HEK293 (cell line): ENCODE data around the gene PINLYP.

Source experiments
- CTCF ChIA-PET: fragments of 350-600 bp; formaldehyde crosslinking; extraction: SDS; loops from one replicate; lab custom pipeline; 2021; ENCODE audit warnings: antibody characterized with exemption; lab: Yijun Ruan, JAX
- POLR2A ChIA-PET: fragments of 300-600 bp; formaldehyde crosslinking; extraction: SDS; loops from one replicate; lab custom pipeline; 2020; ENCODE audit warnings: antibody characterized with exemption, inconsistent platforms; lab: Yijun Ruan, JAX
- H3K27ac ChIP-seq: fragments of 200-500 bp; sonication (Bioruptor generic); 2 replicates; pipeline ENCODE4 v1.5.1; 2014; ENCODE audit warnings: low read depth, low read length, control low read depth, inconsistent platforms; ENCODE audit errors: extremely low read depth
- H3K36me3 ChIP-seq, 2 experiments: fragments of 200-500 bp in 1 of 2; sonication (Bioruptor generic) in 1 of 2; 1 replicate in 1 of 2; 2 replicates in 1 of 2; pipeline ENCODE4 v1.5.1; 2014 to 2017; ENCODE audit warnings: inconsistent platforms in 2 of 2, low read length in 2 of 2; ENCODE audit not compliant: control insufficient read depth in 2 of 2, insufficient read depth in 1 of 2
- H3K4me1 ChIP-seq: fragments of 200-500 bp; sonication (Bioruptor generic); 2 replicates; pipeline ENCODE4 v1.5.1; 2014; ENCODE audit warnings: mild to moderate bottlenecking, low read length, inconsistent platforms; ENCODE audit not compliant: control insufficient read depth, insufficient read depth
- H3K4me3 ChIP-seq: 2 replicates; pipeline ENCODE4 v1.5.1; 2011; ENCODE audit warnings: low read depth, mild to moderate bottlenecking, control low read depth, low read length, moderate library complexity
- H3K9me3 ChIP-seq: fragments of 200-500 bp; sonication (Bioruptor generic); 2 replicates; pipeline ENCODE4 v1.5.1; 2014; ENCODE audit warnings: low read depth, low read length, inconsistent platforms; ENCODE audit not compliant: control insufficient read depth, insufficient read depth
- IKZF3 ChIP-seq: fragments of 450-650 bp; IDR thresholded peaks from 2 replicates; pipeline ENCODE4 v1.5.0; 2018; ENCODE audit warnings: missing biosample characterization, mild to moderate bottlenecking, missing genetic modification characterization, moderate library complexity
- SP7 ChIP-seq: fragments of 450-650 bp; formaldehyde crosslinking; IDR thresholded peaks from 2 replicates; pipeline ENCODE4 v1.5.1; 2016; ENCODE audit warnings: missing biosample characterization, missing genetic modification characterization
- WT1 ChIP-seq: fragments of 450-650 bp; formaldehyde crosslinking; IDR thresholded peaks from 2 replicates; pipeline ENCODE4 v1.5.1; 2016; ENCODE audit warnings: missing biosample characterization, missing genetic modification characterization
- ZFP69B ChIP-seq: fragments of 450-650 bp; formaldehyde crosslinking; IDR thresholded peaks from 2 replicates; pipeline ENCODE4 v1.5.1; 2016; ENCODE audit warnings: missing biosample characterization, missing genetic modification characterization
- ZNF133 ChIP-seq: fragments of 450-650 bp; formaldehyde crosslinking; IDR thresholded peaks from 2 replicates; pipeline ENCODE4 v1.5.1; 2016; ENCODE audit warnings: missing biosample characterization, missing genetic modification characterization
- ZNF169 ChIP-seq: fragments of 450-650 bp; formaldehyde crosslinking; IDR thresholded peaks from 2 replicates; pipeline ENCODE4 v1.5.1; 2016; ENCODE audit warnings: missing biosample characterization, missing genetic modification characterization
- ZNF2 ChIP-seq: fragments of 450-650 bp; formaldehyde crosslinking; IDR thresholded peaks from 2 replicates; pipeline ENCODE4 v1.5.1; 2016; ENCODE audit warnings: missing biosample characterization, missing genetic modification characterization
- ZNF354C ChIP-seq: fragments of 450-650 bp; formaldehyde crosslinking; IDR thresholded peaks from 2 replicates; pipeline ENCODE4 v1.5.1; 2016; ENCODE audit warnings: missing biosample characterization, missing genetic modification characterization, low read depth, borderline replicate concordance
- ZNF777 ChIP-seq: fragments of 450-650 bp; formaldehyde crosslinking; IDR thresholded peaks from 2 replicates; pipeline ENCODE4 v1.5.1; 2017; ENCODE audit warnings: missing biosample characterization, missing genetic modification characterization, borderline replicate concordance
- TF ChIP-seq, protein P1 (sequence below): fragments of 450-650 bp; formaldehyde crosslinking; IDR thresholded peaks from 2 replicates; pipeline ENCODE4 v1.5.1; 2016; ENCODE audit warnings: missing biosample characterization, missing genetic modification characterization
- TF ChIP-seq, protein P2 (sequence below): fragments of 450-650 bp; formaldehyde crosslinking; IDR thresholded peaks from 2 replicates; pipeline ENCODE4 v1.5.1; 2016; ENCODE audit warnings: missing biosample characterization, missing genetic modification characterization
- TF ChIP-seq, protein P3 (sequence below): fragments of 450-650 bp; formaldehyde crosslinking; IDR thresholded peaks from 2 replicates; pipeline ENCODE4 v1.5.1; 2017; ENCODE audit warnings: missing biosample characterization, missing genetic modification characterization
- TF ChIP-seq, protein P4 (sequence below): fragments of 450-650 bp; formaldehyde crosslinking; optimal IDR thresholded peaks from 2 replicates; pipeline ENCODE3; 2016; ENCODE audit warnings: missing biosample characterization, mild to moderate bottlenecking, missing genetic modification characterization
- TF ChIP-seq, protein P5 (sequence below): sonication (generic); formaldehyde crosslinking; IDR thresholded peaks from 2 replicates; pipeline ENCODE4 v1.8.1; 2022; ENCODE audit warnings: mild to moderate bottlenecking, moderate library complexity, missing genetic modification reagents
- TF ChIP-seq, protein P6 (sequence below): fragments of 450-650 bp; formaldehyde crosslinking; IDR thresholded peaks from 2 replicates; pipeline ENCODE4 v1.5.0; 2017; ENCODE audit warnings: missing biosample characterization, missing genetic modification characterization, borderline replicate concordance
- TF ChIP-seq, protein P7 (sequence below): fragments of 450-650 bp; formaldehyde crosslinking; conservative IDR thresholded peaks from 2 replicates; pipeline ENCODE4 v1.5.1; 2016; ENCODE audit warnings: low read depth, missing biosample characterization, missing genetic modification characterization

Gene PINLYP

DNA sequence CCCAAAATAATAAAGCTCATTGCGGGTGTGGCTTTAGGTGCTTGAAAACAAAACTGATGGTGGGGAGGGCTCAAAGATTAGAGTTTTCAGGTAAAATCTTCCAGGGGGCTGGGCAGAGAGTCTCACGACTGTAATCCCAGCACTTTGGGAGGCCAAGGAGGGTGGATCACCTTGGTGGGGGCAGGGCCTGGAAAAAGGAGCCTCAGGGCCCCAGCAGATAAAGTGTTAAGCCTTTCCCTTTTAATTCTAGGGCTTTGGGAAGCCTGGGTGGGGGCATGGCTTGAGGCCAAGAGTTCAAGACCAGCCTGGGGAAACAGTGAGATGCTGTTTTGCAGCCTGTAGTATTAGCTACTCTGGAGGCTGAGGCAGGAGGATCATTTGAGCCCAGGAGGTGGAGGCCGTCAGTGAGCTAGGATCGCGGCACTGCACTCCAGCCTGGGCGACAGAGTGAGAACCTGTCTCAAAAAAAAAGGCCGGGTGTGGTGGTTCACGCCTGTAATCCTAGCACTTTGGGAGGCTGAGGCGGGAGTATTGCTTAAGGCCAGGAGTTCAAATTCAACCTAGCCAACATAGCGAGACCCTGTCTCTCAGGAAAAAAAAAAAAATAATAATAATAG lies 18.6 kb downstream of the PINLYP start:
- Histone ChIP-seq H3K4me3 (no peak overlapping the region), H3K27ac (peak overlapping the region; percentile 34; the same call in 1 of the 2 replicates), H3K4me1 (peaks cover 24% of the 10 kb centered on the region), H3K36me3 (peaks cover 52 to 67% of the 10 kb centered on the region in 2 experiments), H3K9me3 (no peaks in the 10 kb centered on the region)
- ChIA-PET CTCF (interaction anchor here (0.5 to 6.1 kb wide), 61 partner anchors 7 to 1927 kb away, joined by 3 to 91 read pairs (median 5); partner anchors contain the start of genes ETHE1, PLAUR, XRCC1 and ZNF224), POLR2A (interaction anchor here (0.6 to 4.1 kb wide), 14 partner anchors 9 to 161 kb away, joined by 3 to 49 read pairs (median 4); partner anchors contain the start of genes PINLYP, SMG9, XRCC1 and ZNF428)
- TF ChIP-seq, protein P1, sequence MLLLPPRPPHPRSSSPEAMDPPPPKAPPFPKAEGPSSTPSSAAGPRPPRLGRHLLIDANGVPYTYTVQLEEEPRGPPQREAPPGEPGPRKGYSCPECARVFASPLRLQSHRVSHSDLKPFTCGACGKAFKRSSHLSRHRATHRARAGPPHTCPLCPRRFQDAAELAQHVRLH (tag by site-specific recombination) = 0 out of 2 replicates have a peak, but pooled peaks have one; percentile 21
- TF ChIP-seq, protein P2, sequence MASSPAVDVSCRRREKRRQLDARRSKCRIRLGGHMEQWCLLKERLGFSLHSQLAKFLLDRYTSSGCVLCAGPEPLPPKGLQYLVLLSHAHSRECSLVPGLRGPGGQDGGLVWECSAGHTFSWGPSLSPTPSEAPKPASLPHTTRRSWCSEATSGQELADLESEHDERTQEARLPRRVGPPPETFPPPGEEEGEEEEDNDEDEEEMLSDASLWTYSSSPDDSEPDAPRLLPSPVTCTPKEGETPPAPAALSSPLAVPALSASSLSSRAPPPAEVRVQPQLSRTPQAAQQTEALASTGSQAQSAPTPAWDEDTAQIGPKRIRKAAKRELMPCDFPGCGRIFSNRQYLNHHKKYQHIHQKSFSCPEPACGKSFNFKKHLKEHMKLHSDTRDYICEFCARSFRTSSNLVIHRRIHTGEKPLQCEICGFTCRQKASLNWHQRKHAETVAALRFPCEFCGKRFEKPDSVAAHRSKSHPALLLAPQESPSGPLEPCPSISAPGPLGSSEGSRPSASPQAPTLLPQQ (tag by site-specific recombination) = peak; percentile 91
- no peak for TF ChIP-seq IKZF3 (tag by site-specific recombination)
- TF ChIP-seq ZFP69B = 0 out of 2 replicates have a peak, but pooled peaks have one; percentile 62

DNA sequence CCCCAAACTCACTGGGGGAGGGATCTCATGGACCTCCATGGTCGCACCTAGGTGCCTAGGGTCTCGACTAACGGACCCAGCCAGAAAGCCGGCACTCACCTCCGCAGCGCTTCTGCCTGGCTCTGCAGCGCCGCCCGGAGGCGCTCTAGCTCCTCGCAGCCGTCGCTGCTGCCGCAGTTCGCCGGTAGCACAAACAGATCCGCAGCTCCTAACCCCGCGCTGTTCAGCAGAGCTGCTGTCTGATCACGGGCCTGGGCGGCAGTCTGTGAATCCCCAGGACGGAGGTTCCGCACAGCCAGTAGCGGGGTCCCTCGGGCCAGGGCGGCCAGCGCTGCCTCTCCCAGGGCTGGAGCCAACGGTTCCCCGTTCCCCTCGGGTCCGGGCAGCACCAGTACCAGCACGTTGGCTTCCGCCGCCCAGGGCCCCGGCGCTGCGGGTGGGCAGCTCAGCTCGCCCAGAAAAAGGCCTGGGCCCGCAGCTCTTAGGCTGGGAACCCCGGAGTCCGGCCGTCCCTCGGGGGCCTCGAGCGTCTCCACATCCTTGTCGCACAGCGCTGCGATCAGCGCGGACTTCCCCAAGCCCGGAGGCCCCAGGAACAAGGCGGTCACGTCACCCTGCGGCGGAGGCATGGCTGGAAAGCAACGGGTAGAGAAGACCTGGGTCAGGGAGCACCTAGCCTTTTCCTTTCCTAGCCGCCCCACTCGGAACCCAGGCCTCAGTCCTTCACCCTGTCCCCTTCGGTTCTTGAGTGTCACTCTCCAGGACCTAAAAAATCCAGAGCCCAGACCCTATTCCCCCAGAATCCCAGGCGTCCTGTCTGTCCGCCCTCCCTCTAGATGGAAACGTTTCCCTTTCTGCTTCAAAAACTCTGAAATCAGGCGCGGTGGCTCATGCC lies 19.4 kb downstream of the PINLYP start:
- POLR2A ChIA-PET = interaction anchor here (0.6 to 4.1 kb wide), 21 partner anchors 8 to 160 kb away, joined by 3 to 49 read pairs (median 4); partner anchors contain the start of genes PINLYP, SMG9, XRCC1 and ZNF575
- no peaks in the 10 kb centered on the region for H3K9me3 ChIP-seq
- TF ChIP-seq, protein P3, sequence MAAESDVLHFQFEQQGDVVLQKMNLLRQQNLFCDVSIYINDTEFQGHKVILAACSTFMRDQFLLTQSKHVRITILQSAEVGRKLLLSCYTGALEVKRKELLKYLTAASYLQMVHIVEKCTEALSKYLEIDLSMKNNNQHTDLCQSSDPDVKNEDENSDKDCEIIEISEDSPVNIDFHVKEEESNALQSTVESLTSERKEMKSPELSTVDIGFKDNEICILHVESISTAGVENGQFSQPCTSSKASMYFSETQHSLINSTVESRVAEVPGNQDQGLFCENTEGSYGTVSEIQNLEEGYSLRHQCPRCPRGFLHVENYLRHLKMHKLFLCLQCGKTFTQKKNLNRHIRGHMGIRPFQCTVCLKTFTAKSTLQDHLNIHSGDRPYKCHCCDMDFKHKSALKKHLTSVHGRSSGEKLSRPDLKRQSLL = peak; percentile 6; the same call in 1 of the 2 replicates
- TF ChIP-seq, protein P4, sequence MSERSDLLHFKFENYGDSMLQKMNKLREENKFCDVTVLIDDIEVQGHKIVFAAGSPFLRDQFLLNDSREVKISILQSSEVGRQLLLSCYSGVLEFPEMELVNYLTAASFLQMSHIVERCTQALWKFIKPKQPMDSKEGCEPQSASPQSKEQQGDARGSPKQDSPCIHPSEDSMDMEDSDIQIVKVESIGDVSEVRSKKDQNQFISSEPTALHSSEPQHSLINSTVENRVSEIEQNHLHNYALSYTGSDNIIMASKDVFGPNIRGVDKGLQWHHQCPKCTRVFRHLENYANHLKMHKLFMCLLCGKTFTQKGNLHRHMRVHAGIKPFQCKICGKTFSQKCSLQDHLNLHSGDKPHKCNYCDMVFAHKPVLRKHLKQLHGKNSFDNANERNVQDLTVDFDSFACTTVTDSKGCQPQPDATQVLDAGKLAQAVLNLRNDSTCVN = peak; percentile 17
- TF ChIP-seq WT1 = 0 out of 2 replicates have a peak, but pooled peaks have one; percentile 15
- TF ChIP-seq ZNF354C (tag by site-specific recombination) = no peak
- TF ChIP-seq ZNF133 (tag by site-specific recombination) = no peak
- TF ChIP-seq, protein P5, sequence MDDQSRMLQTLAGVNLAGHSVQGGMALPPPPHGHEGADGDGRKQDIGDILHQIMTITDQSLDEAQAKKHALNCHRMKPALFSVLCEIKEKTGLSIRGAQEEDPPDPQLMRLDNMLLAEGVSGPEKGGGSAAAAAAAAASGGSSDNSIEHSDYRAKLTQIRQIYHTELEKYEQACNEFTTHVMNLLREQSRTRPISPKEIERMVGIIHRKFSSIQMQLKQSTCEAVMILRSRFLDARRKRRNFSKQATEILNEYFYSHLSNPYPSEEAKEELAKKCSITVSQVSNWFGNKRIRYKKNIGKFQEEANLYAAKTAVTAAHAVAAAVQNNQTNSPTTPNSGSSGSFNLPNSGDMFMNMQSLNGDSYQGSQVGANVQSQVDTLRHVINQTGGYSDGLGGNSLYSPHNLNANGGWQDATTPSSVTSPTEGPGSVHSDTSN (CRISPR knock-in tag) = peak; percentile 65; the same call in 1 of the 2 replicates
- TF ChIP-seq ZNF777 (tag by site-specific recombination) = 0 out of 2 replicates have a peak, but pooled peaks have one; percentile 23
- TF ChIP-seq ZNF169 = 0 out of 2 replicates have a peak, but pooled peaks have one; percentile 61
- 0 out of 2 replicates have a peak, but pooled peaks have one; percentile 13 for TF ChIP-seq SP7 (tag by site-specific recombination)
- TF ChIP-seq, protein P6, sequence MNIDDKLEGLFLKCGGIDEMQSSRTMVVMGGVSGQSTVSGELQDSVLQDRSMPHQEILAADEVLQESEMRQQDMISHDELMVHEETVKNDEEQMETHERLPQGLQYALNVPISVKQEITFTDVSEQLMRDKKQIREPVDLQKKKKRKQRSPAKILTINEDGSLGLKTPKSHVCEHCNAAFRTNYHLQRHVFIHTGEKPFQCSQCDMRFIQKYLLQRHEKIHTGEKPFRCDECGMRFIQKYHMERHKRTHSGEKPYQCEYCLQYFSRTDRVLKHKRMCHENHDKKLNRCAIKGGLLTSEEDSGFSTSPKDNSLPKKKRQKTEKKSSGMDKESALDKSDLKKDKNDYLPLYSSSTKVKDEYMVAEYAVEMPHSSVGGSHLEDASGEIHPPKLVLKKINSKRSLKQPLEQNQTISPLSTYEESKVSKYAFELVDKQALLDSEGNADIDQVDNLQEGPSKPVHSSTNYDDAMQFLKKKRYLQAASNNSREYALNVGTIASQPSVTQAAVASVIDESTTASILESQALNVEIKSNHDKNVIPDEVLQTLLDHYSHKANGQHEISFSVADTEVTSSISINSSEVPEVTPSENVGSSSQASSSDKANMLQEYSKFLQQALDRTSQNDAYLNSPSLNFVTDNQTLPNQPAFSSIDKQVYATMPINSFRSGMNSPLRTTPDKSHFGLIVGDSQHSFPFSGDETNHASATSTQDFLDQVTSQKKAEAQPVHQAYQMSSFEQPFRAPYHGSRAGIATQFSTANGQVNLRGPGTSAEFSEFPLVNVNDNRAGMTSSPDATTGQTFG (tag by site-specific recombination) = no peak
- TF ChIP-seq, protein P7, sequence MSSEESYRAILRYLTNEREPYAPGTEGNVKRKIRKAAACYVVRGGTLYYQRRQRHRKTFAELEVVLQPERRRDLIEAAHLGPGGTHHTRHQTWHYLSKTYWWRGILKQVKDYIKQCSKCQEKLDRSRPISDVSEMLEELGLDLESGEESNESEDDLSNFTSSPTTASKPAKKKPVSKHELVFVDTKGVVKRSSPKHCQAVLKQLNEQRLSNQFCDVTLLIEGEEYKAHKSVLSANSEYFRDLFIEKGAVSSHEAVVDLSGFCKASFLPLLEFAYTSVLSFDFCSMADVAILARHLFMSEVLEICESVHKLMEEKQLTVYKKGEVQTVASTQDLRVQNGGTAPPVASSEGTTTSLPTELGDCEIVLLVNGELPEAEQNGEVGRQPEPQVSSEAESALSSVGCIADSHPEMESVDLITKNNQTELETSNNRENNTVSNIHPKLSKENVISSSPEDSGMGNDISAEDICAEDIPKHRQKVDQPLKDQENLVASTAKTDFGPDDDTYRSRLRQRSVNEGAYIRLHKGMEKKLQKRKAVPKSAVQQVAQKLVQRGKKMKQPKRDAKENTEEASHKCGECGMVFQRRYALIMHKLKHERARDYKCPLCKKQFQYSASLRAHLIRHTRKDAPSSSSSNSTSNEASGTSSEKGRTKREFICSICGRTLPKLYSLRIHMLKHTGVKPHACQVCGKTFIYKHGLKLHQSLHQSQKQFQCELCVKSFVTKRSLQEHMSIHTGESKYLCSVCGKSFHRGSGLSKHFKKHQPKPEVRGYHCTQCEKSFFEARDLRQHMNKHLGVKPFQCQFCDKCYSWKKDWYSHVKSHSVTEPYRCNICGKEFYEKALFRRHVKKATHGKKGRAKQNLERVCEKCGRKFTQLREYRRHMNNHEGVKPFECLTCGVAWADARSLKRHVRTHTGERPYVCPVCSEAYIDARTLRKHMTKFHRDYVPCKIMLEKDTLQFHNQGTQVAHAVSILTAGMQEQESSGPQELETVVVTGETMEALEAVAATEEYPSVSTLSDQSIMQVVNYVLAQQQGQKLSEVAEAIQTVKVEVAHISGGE (tag by site-specific recombination) = peak; percentile 6; the same call in 1 of the 2 replicates
- peak; percentile 67; the same call in 1 of the 2 replicates for TF ChIP-seq ZNF2

More for the DNA sequence above, 19.4 kb downstream of the PINLYP start:
- peaks cover 52 to 70% of the 10 kb centered on the region in 2 experiments for H3K36me3 ChIP-seq
- peak overlapping the region; percentile 95 for H3K27ac ChIP-seq
- H3K4me3 ChIP-seq = peak overlapping the region; percentile 45
- peaks cover 24% of the 10 kb centered on the region for H3K4me1 ChIP-seq
- CTCF ChIA-PET = interaction anchor here (0.6 to 6.1 kb wide), 67 partner anchors 8 to 499 kb away, joined by 3 to 91 read pairs (median 5); partner anchors contain the start of genes ETHE1, PLAUR, XRCC1 and ZNF224
